Measurements from ENCODE around the gene ASB15. TPM values are rescaled to one million over a fixed set of nuclear protein-coding genes. Genes with fewer than 3 reads are reported as not detected.

ASB15 gene
- polyA plus RNA-seq, 1 donor from 2014 or later, result not detected

- no peaks in the 10 kb centered on the region for H3K79me2 ChIP-seq (replicated peaks; ENCODE audit: insufficient read depth, low read length)
- H3F3A ChIP-seq (ENCODE audit: insufficient read depth, low read length, poor library complexity, severe bottlenecking), result no peaks in the 10 kb centered on the region
- H3K9me2 ChIP-seq (ENCODE audit: insufficient read depth, low read length), result no peaks in the 10 kb centered on the region
- no peak overlapping the region for H3K9ac ChIP-seq (ENCODE audit: low read length)
- no peak overlapping the region for H3K27ac ChIP-seq (ENCODE audit: low read length)
- H3K4me2 ChIP-seq (ENCODE audit: low read length), result no peak overlapping the region
- H3K4me3 ChIP-seq (ENCODE audit: low read length), result no peak overlapping the region
- no peaks in the 10 kb centered on the region for H3K9me3 ChIP-seq (ENCODE audit: low read length)
- no peaks in the 10 kb centered on the region for H4K20me1 ChIP-seq (ENCODE audit: insufficient read depth)
- peaks cover 5% of the 10 kb centered on the region for H3K36me3 ChIP-seq (ENCODE audit: insufficient read depth, low read length)
- H2AFZ ChIP-seq (ENCODE audit: low read depth, low read length), result no peak overlapping the region
- H3K27me3 ChIP-seq (ENCODE audit: insufficient read depth, low read depth, low read length), result no peaks in the 10 kb centered on the region
- TF ChIP-seq POLR2AphosphoS5 (IDR thresholded peaks at IDR 0.05), result no peak
- TF ChIP-seq, protein P1, sequence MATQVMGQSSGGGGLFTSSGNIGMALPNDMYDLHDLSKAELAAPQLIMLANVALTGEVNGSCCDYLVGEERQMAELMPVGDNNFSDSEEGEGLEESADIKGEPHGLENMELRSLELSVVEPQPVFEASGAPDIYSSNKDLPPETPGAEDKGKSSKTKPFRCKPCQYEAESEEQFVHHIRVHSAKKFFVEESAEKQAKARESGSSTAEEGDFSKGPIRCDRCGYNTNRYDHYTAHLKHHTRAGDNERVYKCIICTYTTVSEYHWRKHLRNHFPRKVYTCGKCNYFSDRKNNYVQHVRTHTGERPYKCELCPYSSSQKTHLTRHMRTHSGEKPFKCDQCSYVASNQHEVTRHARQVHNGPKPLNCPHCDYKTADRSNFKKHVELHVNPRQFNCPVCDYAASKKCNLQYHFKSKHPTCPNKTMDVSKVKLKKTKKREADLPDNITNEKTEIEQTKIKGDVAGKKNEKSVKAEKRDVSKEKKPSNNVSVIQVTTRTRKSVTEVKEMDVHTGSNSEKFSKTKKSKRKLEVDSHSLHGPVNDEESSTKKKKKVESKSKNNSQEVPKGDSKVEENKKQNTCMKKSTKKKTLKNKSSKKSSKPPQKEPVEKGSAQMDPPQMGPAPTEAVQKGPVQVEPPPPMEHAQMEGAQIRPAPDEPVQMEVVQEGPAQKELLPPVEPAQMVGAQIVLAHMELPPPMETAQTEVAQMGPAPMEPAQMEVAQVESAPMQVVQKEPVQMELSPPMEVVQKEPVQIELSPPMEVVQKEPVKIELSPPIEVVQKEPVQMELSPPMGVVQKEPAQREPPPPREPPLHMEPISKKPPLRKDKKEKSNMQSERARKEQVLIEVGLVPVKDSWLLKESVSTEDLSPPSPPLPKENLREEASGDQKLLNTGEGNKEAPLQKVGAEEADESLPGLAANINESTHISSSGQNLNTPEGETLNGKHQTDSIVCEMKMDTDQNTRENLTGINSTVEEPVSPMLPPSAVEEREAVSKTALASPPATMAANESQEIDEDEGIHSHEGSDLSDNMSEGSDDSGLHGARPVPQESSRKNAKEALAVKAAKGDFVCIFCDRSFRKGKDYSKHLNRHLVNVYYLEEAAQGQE (IDR thresholded peaks at IDR 0.05; ENCODE audit: borderline replicate concordance), result no peak
- no peak for TF ChIP-seq EZH2 (IDR thresholded peaks at IDR 0.05; ENCODE audit: borderline replicate concordance, insufficient read depth, low read length, poor library complexity, severe bottlenecking)
- no peak for TF ChIP-seq EP300 (conservative IDR thresholded peaks at IDR 0.05; ENCODE audit: poor library complexity, severe bottlenecking)
- TF ChIP-seq MXI1 (conservative IDR thresholded peaks at IDR 0.05; ENCODE audit: poor library complexity, severe bottlenecking), result no peak
- TF ChIP-seq, protein P2, sequence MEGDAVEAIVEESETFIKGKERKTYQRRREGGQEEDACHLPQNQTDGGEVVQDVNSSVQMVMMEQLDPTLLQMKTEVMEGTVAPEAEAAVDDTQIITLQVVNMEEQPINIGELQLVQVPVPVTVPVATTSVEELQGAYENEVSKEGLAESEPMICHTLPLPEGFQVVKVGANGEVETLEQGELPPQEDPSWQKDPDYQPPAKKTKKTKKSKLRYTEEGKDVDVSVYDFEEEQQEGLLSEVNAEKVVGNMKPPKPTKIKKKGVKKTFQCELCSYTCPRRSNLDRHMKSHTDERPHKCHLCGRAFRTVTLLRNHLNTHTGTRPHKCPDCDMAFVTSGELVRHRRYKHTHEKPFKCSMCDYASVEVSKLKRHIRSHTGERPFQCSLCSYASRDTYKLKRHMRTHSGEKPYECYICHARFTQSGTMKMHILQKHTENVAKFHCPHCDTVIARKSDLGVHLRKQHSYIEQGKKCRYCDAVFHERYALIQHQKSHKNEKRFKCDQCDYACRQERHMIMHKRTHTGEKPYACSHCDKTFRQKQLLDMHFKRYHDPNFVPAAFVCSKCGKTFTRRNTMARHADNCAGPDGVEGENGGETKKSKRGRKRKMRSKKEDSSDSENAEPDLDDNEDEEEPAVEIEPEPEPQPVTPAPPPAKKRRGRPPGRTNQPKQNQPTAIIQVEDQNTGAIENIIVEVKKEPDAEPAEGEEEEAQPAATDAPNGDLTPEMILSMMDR (IDR thresholded peaks at IDR 0.05; ENCODE audit: poor library complexity, severe bottlenecking), result no peak
- TF ChIP-seq SMC3 (conservative IDR thresholded peaks at IDR 0.05; ENCODE audit: poor library complexity), result no peak
- no peak for TF ChIP-seq TAF1 (IDR thresholded peaks at IDR 0.05; ENCODE audit: low read depth)
Measured at GRCh38 chr7:123681561-123681960, 79.9 kb downstream of the ASB15 start.

GRCh38 chr7:123682690-123683089, 81.1 kb downstream of the ASB15 start:
- Histone ChIP-seq H3K27ac (ENCODE audit: low read length) (no peak overlapping the region), H3K9me3 (ENCODE audit: low read length) (no peaks in the 10 kb centered on the region), H3K36me3 (ENCODE audit: insufficient read depth, low read length) (peaks cover 5% of the 10 kb centered on the region), H3K79me2 (replicated peaks; ENCODE audit: insufficient read depth, low read length) (no peaks in the 10 kb centered on the region), H3K9ac (ENCODE audit: low read length) (no peak overlapping the region), H3K4me2 (ENCODE audit: low read length) (no peak overlapping the region), H2AFZ (ENCODE audit: low read depth, low read length) (no peak overlapping the region), H3K4me3 (ENCODE audit: low read length) (no peak overlapping the region), H3F3A (ENCODE audit: insufficient read depth, low read length, poor library complexity, severe bottlenecking) (no peaks in the 10 kb centered on the region), H3K27me3 (ENCODE audit: insufficient read depth, low read depth, low read length) (no peaks in the 10 kb centered on the region), H4K20me1 (ENCODE audit: insufficient read depth) (no peaks in the 10 kb centered on the region), H3K9me2 (ENCODE audit: insufficient read depth, low read length) (no peaks in the 10 kb centered on the region)
- no peak for TF ChIP-seq POLR2AphosphoS5 (IDR thresholded peaks at IDR 0.05)
- peak; percentile 72 for TF ChIP-seq RAD21 (conservative IDR thresholded peaks at IDR 0.05)
- no peak for TF ChIP-seq EZH2 (IDR thresholded peaks at IDR 0.05; ENCODE audit: borderline replicate concordance, insufficient read depth, low read length, poor library complexity, severe bottlenecking)
- TF ChIP-seq, protein P2 (IDR thresholded peaks at IDR 0.05; ENCODE audit: poor library complexity, severe bottlenecking), result peak; percentile 69
- TF ChIP-seq MXI1 (conservative IDR thresholded peaks at IDR 0.05; ENCODE audit: poor library complexity, severe bottlenecking), result no peak
- peak; percentile 76 for TF ChIP-seq SMC3 (conservative IDR thresholded peaks at IDR 0.05; ENCODE audit: poor library complexity)

Measured in neural cell (in vitro differentiated cells).